HG03103 (cell line): ENCODE results near the gene DLG2.
"Not testable (repeated sequence)": the region's sequence is repeated elsewhere in the genome, so short reads cannot be mapped to it uniquely, and the experiment has no call there.

Experiments used
- ATAC-seq: cut with Tn5 transposase; IDR thresholded peaks from one replicate; pipeline ENCODE4 v1.9.1; 2021; ENCODE audit warnings: low read depth; ENCODE audit not compliant: unreplicated experiment

The DLG2 gene

DNA sequence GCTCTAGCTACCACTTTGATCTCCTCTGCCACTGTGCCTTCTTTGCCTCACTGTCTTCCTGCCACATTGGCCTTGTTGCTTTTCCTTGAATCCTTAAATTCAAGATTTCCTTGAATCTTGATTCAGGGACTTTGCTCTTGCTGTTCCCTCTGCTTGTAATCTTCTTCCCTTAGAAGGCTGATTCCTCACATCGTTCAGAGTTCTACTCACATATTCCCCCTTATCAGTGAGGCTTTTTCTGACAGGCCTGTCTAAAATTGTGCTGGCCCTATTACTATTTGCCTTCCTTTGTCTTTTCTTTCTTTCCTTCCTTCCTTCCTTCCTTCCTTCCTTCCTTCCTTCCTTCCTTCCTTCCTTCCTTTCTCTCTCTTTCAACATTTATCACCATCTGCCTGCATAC, 2134.1 kb downstream of the DLG2 start:
- ATAC-seq, result no peak

GRCh38 chr11:83483808-83484207, 2143.3 kb downstream of the DLG2 start:
- no peak for ATAC-seq

GRCh38 chr11:83480811-83481210, 2146.3 kb downstream of the DLG2 start:
- no peak for ATAC-seq

- no peak for ATAC-seq
These were observed 2146.9 kb downstream of the DLG2 start for GRCh38 chr11:83480251-83480650.

GRCh38 chr11:83477772-83478171, 2149.4 kb downstream of the DLG2 start:
- ATAC-seq, result no peak

DNA sequence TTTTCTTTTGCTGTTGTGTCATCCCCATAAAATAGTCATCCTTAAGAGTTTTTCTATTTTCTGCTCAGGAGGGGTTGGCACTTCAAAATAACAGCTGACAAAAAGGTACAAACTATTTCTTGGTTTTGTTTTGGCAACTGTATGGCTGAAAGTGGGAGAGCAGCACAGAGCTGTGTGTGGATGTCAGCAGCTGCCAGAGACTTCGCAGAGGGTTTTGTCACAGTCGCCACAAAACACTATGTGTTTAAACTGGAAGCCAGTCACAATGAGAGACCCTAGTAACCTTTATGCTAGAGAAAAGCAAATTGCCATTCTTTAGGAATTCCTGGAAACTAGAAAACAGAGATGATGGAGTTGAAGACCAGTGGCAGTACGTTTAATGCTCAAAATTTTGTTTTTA, 2151.4 kb downstream of the DLG2 start:
- no peak for ATAC-seq

- ATAC-seq, result no peak
These were observed 2153.4 kb downstream of the DLG2 start for GRCh38 chr11:83473743-83474142.

- ATAC-seq, result no peak
These were observed 2154.3 kb downstream of the DLG2 start for GRCh38 chr11:83472806-83473205.

DNA sequence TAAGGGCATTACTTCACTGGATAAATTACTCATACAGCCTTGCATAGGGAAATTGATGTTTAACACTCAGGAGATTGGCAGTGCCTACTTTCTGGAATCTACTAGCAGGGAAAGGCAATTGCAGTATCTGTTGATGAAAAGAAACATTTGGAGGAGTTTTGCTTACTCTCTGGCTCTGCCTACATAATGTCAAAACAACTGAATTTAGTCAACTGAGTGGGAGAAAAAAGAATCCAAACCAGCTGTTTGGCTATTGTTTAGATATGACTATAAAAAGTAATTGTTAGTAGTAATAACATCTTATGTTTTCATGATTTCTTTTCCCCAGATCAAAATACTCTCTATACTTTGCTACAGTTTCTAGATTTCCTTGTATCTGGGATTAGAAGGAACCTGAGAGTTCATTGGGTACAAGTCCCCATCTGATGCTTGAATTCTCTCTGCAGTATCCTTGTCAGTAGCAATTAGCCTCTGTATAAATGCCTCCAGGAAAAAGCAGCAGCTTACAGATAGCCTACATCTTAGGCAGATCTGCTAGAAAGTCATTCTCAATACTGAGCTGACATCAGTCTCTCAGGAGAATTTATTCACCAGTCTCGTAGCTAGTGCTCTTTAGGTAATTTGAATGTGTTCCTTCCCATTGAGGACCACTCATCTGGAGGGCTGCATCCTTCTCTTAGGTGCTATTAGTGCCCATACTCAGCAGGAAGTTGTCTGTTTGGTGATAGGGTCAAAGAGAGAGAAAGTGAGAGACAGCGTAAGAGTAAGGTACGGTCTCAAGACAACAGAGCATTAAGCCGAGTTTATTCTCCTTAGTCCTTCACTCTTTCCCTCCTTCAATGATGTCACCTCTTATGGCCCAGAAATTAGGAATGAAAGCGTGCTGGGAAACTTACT, 2155.1 kb downstream of the DLG2 start:
- ATAC-seq, result no peak

GRCh38 chr11:83467837-83468236, 2159.3 kb downstream of the DLG2 start:
- no peak for ATAC-seq

DNA sequence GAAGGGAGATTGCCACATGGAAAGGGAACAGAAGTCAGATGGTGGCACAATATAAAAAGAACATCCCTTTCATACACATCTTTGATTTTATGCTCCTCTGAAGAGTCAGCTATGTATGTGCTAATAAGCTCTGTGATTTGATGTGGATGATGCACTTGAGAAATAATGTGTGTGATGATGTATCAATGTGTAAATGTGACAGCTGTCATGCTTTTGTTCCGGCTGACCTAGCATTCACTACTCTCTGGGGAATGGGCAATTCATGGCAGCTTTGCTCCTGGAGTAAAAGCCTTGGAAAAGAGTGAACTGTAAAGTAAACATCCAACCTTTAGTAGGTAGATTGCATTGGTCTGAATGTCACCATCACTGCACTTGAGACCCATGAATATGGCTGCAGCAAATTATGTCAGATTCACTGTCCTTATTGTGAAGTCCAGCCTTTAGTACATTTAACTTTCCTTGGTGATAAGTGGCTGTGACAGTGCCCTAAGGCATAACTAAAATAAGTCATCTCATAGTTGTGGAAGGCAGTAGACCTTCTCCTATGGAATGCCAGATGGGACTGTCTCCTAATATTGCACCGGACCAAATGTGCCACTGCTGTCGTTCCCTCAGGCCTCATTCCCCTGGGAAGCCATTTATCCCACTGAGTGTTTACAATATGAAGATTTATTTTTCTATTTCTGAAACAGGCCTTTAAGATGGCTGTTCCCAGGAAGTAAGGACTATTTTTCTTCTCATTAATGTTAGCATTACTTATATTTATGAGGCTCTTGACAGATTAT, 2162.8 kb downstream of the DLG2 start:
- no peak for ATAC-seq

GRCh38 chr11:83459798-83460197, 2167.3 kb downstream of the DLG2 start:
- ATAC-seq, result no peak

GRCh38 chr11:83456566-83456965, 2170.6 kb downstream of the DLG2 start:
- no peak for ATAC-seq

DNA sequence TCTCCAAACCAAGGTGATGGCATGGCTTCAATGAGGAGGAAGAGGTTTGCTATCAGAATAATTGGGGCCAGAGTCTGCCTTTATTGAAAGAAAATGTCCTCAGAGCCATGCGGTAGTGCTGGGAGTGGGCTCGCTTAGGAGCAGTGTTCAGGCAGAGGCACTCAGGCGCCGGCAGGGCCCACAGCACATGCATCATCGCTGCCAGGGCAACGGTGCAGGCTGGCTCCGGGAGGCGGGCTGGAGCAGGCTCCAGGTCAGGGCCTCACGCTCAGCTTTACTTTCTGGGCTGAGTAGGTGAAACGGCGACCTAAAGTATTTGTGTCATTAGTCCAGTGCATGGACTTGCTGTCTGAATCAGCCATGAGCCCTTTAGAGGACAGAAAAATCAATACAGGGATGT, 2171.1 kb downstream of the DLG2 start:
- ATAC-seq, result no peak

- ATAC-seq, result no peak
These were observed 2171.8 kb downstream of the DLG2 start for GRCh38 chr11:83455356-83455755.

- ATAC-seq, result no peak
These were observed 2172.5 kb downstream of the DLG2 start for GRCh38 chr11:83454674-83455073.

DNA sequence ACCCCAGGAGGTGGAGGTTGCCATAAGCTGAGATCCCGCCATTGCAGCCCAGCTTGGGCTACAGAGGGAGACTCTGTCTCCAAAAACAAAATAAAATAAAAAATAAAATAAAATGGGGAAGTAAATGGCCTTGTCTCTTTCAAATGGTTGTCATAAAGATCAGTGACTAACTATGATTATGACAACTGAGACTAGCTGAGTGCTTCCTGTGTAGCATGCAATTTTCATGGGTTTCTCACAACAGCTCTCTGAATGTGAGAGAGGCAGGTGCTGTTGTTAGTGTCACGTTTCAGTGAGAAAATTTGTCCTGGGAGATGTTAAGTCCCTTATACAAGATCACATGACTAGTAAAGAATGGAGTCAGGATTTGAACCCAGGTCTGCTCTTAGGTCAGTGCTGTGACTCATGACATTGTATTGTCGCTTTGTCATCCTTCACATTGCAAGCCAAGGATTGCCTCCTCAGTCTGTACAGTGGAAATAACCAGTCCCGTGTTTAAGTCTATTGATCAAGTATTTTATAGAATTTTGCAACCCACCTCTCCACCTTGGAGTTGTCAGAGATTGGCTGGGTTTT, 2177.7 kb downstream of the DLG2 start:
- ATAC-seq, result peak; percentile 74

DNA sequence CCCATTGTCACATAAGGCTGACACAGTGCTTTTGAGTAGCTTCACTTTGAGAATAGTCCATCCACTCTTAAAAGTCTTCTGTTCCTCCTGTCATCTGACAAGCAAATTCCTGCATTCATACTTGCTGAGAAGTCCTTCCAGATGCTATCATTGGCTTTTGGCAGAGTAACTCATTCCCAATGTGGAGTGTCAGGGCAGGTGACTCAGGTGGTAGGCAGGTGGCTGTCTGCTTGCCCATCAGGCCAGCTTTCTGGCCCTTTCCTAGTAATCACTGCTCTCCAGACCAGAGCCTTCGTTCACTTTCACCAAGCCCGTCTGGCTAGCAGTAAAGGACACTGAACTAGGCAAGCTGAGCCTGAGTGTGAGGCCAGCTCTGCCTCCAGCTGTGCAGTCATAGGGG, 2178.5 kb downstream of the DLG2 start:
- no peak for ATAC-seq

GRCh38 chr11:83443880-83444279, 2183.3 kb downstream of the DLG2 start:
- not testable (repeated sequence) for ATAC-seq

- no peak for ATAC-seq
These were observed 2185.5 kb downstream of the DLG2 start for GRCh38 chr11:83441601-83442000.

DNA sequence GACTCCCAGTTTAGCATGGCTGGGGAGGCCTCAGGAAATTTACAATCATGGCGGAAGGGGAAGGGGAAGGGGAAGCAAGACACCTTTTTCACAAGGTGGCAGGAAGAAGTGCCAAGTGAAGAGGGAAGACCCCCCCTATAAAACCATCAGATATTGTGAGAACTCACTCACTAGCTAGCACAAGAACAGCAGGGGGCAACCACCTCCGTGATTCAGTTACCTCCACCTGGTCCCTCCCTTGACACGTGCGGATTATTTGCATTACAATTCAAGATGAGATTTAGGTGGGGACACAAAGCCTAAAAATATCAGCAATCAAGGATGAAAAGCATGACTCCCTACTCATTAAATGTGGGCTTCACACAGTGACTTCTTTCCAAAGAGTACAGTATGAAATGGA, 2186.0 kb downstream of the DLG2 start:
- no peak for ATAC-seq
